GM12892 (cell line): ENCODE measurements around the gene KCNMB2.

ENCODE experiments used
- POLR2A ChIP-seq: IDR thresholded peaks from 2 replicates; pipeline ENCODE4 v1.6.1; 2011; ENCODE audit warnings: low read depth, low read length, control low read depth
- POLR2AphosphoS5 ChIP-seq: IDR thresholded peaks from 2 replicates; pipeline ENCODE4 v1.6.1; 2011; ENCODE audit warnings: low read depth, low read length, control low read depth
- TAF1 ChIP-seq: IDR thresholded peaks from 2 replicates; pipeline ENCODE4 v1.6.1; 2011; ENCODE audit warnings: low read depth, mild to moderate bottlenecking, control low read depth, low read length, borderline replicate concordance

GRCh38 chr3:178669022-178669601, 132.9 kb downstream of the KCNMB2 start:
- no peak for TF ChIP-seq TAF1
- no peak for TF ChIP-seq POLR2AphosphoS5
- no peak for TF ChIP-seq POLR2A
